Body of pancreas (tissue), 4 donors: ENCODE results near the gene MRPL3.

Experiments
- CTCF ChIP-seq, 7 experiments: fragments of 450-650 bp in 4 of 7; fragments of 200-600 bp in 3 of 7; sonication (generic) in 3 of 7; IDR thresholded peaks; one replicate each; pipeline ENCODE4 v1.5.1; 2016 to 2019; ENCODE audit warnings: antibody characterized with exemption in 7 of 7
- POLR2A ChIP-seq, 3 donors: fragments of 450-650 bp; IDR thresholded peaks; one replicate each; pipeline ENCODE4 v1.6.1; 2016; ENCODE audit warnings: antibody characterized with exemption in 3 of 3, mild to moderate bottlenecking in 2 of 3

GRCh38 chr3:131435000-131435399 is 67.8 kb downstream of the MRPL3 start:
- TF ChIP-seq CTCF (IDR thresholded peaks at IDR 0.05) = no peak
- no peak for TF ChIP-seq POLR2A (IDR thresholded peaks at IDR 0.05)
